NT2/D1 (cell line): ENCODE measurements around the gene DAZAP2.
"Not testable (repeated sequence)": the region's sequence is repeated elsewhere in the genome, so short reads cannot be mapped to it uniquely, and the experiment has no call there.

Experiments used
- YY1 ChIP-seq: IDR thresholded peaks from 2 replicates; pipeline ENCODE4 v1.6.1; 2011; ENCODE audit not compliant: insufficient read length, insufficient read depth
- ZNF274 ChIP-seq: IDR thresholded peaks from 2 replicates; pipeline ENCODE4 v1.6.1; 2011; ENCODE audit warnings: mild to moderate bottlenecking, low read depth, low read length

DNA sequence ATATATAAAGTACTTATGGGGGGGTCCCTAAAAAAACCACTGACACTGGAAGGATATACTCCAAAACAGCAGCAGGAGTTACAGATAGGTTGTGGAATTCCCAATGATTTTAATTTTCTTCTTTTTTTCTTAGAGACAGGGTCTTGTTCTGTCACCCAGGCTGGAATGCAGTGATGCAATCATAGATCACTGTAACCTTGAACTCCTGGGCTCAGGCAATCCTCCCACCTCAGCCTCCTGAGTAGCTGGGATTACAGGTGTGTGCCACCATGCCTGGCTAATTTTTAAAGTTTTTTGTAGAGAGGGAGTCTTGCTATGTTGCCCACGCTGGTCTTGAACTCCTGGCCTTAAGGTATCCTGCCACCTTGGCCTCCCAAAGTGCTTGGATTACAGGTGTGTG lies 21.0 kb downstream of the DAZAP2 start:
- TF ChIP-seq ZNF274, YY1: not testable (repeated sequence)
